GM12801 (cell line): ENCODE measurements around the gene ARSB.

Experiments
- CTCF ChIP-seq: IDR thresholded peaks from one replicate; pipeline ENCODE4 v1.5.1; 2011; ENCODE audit warnings: control low read depth; ENCODE audit not compliant: insufficient read length; ENCODE audit errors: extremely low read depth

The ARSB gene

DNA sequence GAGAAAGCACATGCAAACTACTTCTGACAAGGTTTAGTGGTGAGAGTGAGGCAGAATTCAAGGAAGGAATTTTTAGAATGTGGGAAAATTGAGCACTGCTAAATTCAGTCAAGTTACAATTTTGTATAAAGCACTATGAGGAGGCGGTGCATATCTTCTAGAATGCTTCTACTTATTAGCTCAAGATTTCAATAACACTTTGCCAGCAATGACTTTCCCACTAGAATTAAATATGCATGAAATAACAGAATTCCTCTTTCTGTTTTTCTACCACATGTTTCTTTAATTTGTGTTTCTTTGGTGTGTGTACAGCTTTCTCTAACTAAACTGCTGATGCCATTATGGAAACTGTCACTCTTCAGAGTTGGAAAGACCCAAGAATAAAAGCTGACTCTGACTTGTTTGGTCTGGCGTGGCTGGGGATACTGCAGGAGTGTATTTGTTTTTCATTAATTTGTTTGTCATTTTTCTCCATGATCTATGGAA, 163.5 kb downstream of the ARSB start:
- no peak for TF ChIP-seq CTCF

- no peak for TF ChIP-seq CTCF
Measured at GRCh38 chr5:78819707-78820106, 165.4 kb downstream of the ARSB start.

DNA sequence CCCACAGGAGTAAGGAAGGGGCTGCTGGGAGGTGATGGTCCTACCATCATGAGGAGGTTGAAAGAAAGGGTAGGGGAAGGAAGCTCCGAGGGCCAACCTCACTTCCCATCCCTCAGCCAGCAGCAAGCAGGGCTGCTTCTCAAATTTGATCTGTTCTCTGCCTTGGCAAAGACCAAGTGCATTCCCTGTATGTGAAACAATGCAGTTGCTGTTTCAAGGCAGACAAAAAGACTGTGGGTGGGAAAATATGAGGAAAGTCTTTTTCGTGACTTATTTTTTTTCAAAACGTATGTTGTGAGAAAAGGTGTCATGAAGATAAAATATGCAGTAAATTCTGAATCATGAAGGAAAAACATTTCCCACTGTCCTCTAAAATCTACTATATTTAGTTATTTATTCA, 165.9 kb downstream of the ARSB start:
- no peak for TF ChIP-seq CTCF

DNA sequence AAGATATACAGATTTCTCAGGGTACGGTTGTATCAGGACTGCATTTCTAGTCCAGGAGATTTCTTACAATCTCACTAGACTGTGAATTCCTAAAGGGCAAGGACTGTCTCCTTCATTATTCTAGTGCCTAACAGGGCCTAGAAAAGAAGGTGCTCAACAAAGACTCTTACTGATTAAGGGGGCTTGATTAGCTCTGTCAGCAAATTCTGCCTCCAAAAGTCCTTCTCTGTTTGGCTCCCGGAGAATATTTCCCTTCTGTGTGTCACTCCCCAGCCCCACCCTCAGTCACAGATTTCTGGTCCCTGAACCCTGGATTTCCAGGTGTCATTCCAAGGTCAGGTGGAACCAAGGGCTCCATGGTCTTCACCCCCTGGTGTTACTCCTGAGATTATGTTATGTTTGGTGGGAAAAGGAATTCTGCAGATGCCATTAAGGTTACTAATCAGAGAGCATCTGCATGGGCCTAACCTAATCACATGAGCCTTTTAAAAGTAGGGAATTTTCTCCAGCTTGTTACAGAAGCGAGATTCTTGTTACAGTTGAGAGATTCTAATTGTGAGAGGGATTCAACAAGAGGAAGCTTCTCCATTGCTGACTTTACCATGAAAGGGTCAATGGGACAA, 168.9 kb downstream of the ARSB start:
- no peak for TF ChIP-seq CTCF

DNA sequence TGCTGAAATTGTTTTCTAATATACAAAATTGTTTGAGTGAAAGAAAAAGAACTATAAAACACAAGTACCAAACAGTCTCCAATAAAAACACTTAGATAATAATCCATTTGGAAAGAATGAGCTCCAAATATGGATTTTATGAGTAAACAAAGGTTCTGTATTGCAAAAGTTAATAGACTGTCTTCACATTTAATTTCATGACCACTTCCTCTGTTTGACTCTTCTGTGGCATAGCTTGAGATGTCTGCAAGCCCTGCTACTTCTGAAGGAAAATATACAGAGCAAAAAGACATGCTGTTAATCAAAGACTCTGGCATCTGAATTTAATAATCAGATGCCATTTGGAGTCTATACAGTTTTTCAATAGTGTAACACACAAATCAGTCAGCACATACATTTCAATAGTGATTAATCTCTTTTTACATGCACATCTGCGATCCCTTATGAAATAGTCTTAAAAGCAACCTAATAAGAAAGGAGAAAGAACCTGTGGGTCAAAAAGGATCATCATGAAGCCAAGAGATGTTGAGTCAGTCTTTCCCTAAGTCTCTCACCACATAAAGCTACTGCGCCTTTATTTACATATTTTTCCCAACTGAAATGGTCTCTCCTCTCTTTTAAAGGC, 171.1 kb downstream of the ARSB start:
- TF ChIP-seq CTCF, result no peak

- TF ChIP-seq CTCF, result no peak
Measured at GRCh38 chr5:78813286-78813685, 171.8 kb downstream of the ARSB start.

DNA sequence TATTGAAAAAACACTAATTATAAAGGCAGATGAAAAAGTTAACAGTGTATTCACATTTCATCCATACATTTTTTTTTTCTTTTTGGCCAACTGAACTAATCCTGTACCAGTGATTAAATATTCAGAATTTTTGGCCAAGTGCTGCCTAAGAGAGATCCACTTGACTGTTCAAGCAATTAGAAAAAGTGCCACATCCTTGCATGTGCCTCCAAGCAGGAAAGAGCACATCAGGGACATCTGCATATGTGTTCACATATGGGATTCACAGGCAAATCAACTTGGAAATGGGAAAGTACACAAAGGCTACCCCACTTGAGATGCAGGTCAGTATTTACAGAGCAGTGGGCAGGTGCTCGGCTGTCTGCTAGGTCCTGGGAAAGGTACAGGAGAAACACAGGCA, 173.2 kb downstream of the ARSB start:
- no peak for TF ChIP-seq CTCF
